ENCODE data around the gene GPR39.

Gene GPR39

DNA sequence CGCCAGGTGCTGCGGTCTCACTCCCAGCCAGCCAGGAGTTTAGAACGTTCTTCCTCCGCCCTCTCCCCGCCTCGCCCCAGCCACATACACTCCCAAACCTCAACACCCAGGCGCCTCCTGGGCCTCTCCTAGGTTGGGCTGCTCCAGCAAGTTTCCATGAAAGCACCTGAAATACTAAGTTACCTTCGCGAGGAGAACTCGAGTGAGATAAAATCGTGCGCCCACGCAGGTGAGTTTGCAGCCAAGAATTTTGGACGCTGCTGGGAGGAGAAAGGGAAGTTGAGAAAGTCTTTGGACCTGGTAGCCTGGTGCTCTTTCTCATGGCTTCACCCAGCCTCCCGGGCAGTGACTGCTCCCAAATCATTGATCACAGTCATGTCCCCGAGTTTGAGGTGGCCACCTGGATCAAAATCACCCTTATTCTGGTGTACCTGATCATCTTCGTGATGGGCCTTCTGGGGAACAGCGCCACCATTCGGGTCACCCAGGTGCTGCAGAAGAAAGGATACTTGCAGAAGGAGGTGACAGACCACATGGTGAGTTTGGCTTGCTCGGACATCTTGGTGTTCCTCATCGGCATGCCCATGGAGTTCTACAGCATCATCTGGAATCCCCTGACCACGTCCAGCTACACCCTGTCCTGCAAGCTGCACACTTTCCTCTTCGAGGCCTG, at the start of gene GPR39:
Gene GPR39 (plus strand): TSS at position 83 of the 673 bp plus-strand sequence.
- in situ Hi-C loops (cut with HindIII; ENCODE audit: low pct_unique_long_range_greater_than_20kb, low sequenced_read_pairs) = no loop called here
- no peak for TF ChIP-seq JUND (IDR thresholded peaks at IDR 0.05; ENCODE audit: low read depth)
- peak; percentile 46 to 61 for DNase-seq (ENCODE audit: low read depth in 1 of 2, low spot score in 1 of 2)

DNA sequence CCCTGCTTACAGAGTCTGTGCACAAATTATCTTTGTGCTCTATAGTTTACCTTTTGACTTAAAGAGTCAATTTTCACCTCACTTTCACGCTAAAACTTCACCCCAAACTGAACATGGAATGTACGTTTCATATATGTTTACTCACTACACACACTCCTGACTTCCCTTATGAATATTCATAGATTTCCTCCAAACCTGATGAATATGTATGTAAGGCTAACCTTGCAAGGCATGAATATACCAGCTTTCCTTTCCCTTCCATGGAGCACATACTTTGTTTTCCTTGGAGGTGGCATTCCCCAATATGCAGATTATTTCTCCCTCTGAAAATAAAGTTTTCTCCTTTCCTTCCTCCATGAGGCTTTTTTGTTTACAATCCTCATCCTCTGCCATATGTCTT, 48.4 kb upstream of the GPR39 start:
- no peak for TF ChIP-seq JUND (IDR thresholded peaks at IDR 0.05; ENCODE audit: low read depth)
- no peak for DNase-seq (ENCODE audit: low read depth in 1 of 2, low spot score in 1 of 2)
- in situ Hi-C loops (cut with HindIII; ENCODE audit: low pct_unique_long_range_greater_than_20kb, low sequenced_read_pairs) = no loop called here

GRCh38 chr2:132372276-132372675, 44.3 kb upstream of the GPR39 start:
- DNase-seq (ENCODE audit: low read depth in 1 of 2, low spot score in 1 of 2) = peak in 1 of 2 experiments; percentile 22
- no peak for TF ChIP-seq JUND (IDR thresholded peaks at IDR 0.05; ENCODE audit: low read depth)
- in situ Hi-C loops (cut with HindIII; ENCODE audit: low pct_unique_long_range_greater_than_20kb, low sequenced_read_pairs) = no loop called here

DNA sequence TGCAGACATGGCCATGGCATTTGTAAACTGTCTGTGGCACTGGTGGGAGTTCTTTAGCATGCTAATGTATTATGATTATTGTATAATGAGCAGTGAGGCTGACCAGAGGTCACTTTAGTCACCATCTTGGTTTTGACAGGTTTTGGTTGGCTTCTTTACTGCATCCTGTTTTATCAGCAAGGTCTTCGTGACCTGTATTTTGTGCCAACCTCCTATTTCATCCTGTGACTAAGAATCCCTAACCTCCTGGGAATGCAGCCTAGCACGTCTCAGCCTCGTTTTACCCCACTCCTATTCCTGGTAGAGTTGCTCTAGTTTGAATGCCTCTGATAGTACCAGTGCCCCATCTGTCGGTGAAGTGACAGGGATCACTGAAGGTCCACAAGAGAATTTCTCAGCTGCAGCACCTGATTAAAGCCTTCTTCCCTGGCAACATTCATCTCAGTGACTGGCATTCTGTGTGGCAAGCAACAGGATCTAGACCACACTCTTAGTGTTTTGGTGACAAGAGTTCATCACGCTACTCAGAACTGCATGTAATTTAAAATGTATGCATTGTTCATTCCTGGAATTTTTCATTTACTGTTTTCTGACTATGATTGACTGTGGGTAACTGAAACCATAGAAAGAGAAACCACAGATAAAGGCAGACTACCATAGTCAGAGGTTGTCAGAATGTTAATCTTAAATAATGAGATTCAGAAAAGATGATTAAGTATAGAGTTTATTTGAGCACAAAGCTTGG, 43.0 kb upstream of the GPR39 start:
- in situ Hi-C loops (cut with HindIII; ENCODE audit: low pct_unique_long_range_greater_than_20kb, low sequenced_read_pairs) = no loop called here
- DNase-seq (ENCODE audit: low read depth in 1 of 2, low spot score in 1 of 2) = peak in 1 of 2 experiments; percentile 51
- TF ChIP-seq JUND (IDR thresholded peaks at IDR 0.05; ENCODE audit: low read depth) = no peak

- in situ Hi-C loops (cut with HindIII; ENCODE audit: low pct_unique_long_range_greater_than_20kb, low sequenced_read_pairs) = no loop called here
- no peak for DNase-seq (ENCODE audit: low read depth in 1 of 2, low spot score in 1 of 2)
- no peak for TF ChIP-seq JUND (IDR thresholded peaks at IDR 0.05; ENCODE audit: low read depth)
Observed at GRCh38 chr2:132374151-132374550, 42.5 kb upstream of the GPR39 start.

DNA sequence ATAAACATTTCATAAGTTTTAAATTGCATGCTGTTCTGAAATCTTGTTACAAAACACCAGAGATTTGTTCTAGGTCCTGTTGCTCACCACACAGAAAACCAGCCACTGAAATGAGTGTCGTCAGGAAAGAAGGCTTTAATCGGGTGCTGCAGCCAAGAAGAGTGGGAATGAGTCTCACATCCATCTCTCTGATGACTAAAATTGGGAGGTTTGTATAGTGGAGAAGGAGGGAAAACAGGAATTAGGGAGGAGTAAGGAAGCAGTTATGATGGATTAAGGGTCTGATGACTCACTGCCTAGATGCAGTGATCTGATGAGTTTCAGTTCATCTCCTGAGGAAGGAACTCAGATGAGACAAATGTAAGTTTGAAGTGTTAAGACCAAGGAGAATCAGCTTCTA, 42.1 kb upstream of the GPR39 start:
- TF ChIP-seq JUND (IDR thresholded peaks at IDR 0.05; ENCODE audit: low read depth) = no peak
- DNase-seq (ENCODE audit: low read depth in 1 of 2, low spot score in 1 of 2) = no peak
- in situ Hi-C loops (cut with HindIII; ENCODE audit: low pct_unique_long_range_greater_than_20kb, low sequenced_read_pairs) = no loop called here

DNA sequence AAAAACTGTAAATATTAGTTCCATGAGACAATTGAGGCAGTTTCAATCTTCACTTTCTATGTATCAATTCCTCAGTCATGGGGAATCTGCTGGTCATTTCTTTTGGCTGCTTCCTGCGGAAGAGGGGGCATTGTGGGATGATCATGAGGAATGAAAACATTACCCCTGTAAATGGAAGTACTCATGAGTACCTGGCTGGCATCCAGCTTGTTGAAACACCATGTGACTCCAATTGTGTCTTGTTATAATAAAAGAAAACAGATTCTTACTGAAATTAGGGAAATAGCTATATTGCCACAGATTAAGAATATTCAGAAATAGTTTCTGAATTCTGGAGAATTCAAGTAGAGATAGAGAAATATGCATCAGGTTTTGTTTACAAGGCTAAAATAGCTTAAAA, 41.6 kb upstream of the GPR39 start:
- DNase-seq (ENCODE audit: low read depth in 1 of 2, low spot score in 1 of 2) = no peak
- TF ChIP-seq JUND (IDR thresholded peaks at IDR 0.05; ENCODE audit: low read depth) = no peak
- in situ Hi-C loops (cut with HindIII; ENCODE audit: low pct_unique_long_range_greater_than_20kb, low sequenced_read_pairs) = no loop called here

DNA sequence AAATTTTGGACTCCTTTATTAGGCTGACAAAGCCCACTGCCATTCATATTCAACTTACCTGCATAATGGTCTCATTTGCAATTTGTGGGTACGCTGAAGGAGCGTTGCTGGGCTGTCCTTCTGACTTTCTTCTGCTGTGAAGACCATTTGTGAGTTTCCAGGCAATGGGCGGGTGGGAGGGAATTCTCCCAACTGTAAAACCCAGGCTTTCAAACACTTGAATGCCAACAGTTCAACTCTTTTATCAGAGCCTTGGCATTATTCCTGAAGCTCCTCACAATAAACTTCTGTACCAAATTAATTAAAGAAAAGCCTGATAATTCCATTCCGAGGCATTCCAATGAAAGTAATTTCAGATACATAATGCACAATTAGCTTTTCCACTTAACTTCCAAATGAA, 35.2 kb upstream of the GPR39 start:
- TF ChIP-seq JUND (IDR thresholded peaks at IDR 0.05; ENCODE audit: low read depth) = no peak
- DNase-seq (ENCODE audit: low read depth in 1 of 2, low spot score in 1 of 2) = no peak
- in situ Hi-C loops (cut with HindIII; ENCODE audit: low pct_unique_long_range_greater_than_20kb, low sequenced_read_pairs) = no loop called here

- no peak for DNase-seq (ENCODE audit: low read depth in 1 of 2, low spot score in 1 of 2)
- no peak for TF ChIP-seq JUND (IDR thresholded peaks at IDR 0.05; ENCODE audit: low read depth)
- in situ Hi-C loops (cut with HindIII; ENCODE audit: low pct_unique_long_range_greater_than_20kb, low sequenced_read_pairs) = no loop called here
Observed at GRCh38 chr2:132383956-132384355, 32.6 kb upstream of the GPR39 start.

GRCh38 chr2:132384491-132385151, 32.0 kb upstream of the GPR39 start:
- TF ChIP-seq JUND (IDR thresholded peaks at IDR 0.05; ENCODE audit: low read depth) = no peak
- in situ Hi-C loops (cut with HindIII; ENCODE audit: low pct_unique_long_range_greater_than_20kb, low sequenced_read_pairs) = no loop called here
- no peak for DNase-seq (ENCODE audit: low read depth in 1 of 2, low spot score in 1 of 2)

DNA sequence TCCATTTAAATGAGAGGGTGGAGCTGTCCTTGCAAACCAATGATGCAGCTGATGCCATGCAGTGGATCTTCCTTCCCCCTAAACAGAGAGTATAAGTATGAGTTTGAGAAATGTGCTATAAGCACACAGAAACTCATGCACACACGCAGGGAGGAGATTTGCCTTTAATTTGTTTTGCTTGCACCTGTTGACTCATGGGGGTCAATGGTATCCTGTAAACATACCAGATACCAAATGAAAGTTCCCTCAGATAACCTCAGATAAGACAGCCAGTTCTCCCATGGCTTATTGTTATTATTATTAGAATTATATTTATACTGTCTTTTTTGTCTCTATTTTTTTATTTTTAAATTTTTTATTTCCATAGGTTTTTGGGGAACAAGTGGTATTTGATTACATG, 29.5 kb upstream of the GPR39 start:
- in situ Hi-C loops (cut with HindIII; ENCODE audit: low pct_unique_long_range_greater_than_20kb, low sequenced_read_pairs) = no loop called here
- DNase-seq (ENCODE audit: low read depth in 1 of 2, low spot score in 1 of 2) = no peak
- TF ChIP-seq JUND (IDR thresholded peaks at IDR 0.05; ENCODE audit: low read depth) = no peak

- no peak; the same call in 1 of the 2 replicates for TF ChIP-seq JUND (IDR thresholded peaks at IDR 0.05; ENCODE audit: low read depth)
- peak in 1 of 2 experiments; percentile 49 for DNase-seq (ENCODE audit: low read depth in 1 of 2, low spot score in 1 of 2)
- in situ Hi-C loops (cut with HindIII; ENCODE audit: low pct_unique_long_range_greater_than_20kb, low sequenced_read_pairs) = no loop called here
Observed at GRCh38 chr2:132390076-132390475, 26.5 kb upstream of the GPR39 start.

DNA sequence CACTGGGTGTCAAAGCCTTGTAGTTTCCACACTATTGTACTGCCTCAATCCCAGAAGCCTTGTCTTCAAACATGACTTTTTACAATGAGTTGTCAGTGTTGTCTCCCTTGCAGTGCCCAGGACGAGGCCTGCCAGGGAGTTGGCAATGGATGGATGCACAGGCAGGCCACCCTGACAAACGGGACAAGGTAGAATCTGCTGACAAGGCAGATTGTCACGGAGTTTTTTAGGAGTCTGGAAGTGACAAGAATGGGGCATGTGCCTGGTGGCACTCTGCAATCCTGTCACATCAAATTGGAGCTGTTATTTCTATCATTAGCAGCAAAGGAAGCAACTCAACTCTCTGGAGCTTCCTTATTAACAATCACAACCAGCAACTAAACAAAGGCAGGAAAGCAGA, 25.2 kb upstream of the GPR39 start:
- in situ Hi-C loops (cut with HindIII; ENCODE audit: low pct_unique_long_range_greater_than_20kb, low sequenced_read_pairs) = no loop called here
- no peak for TF ChIP-seq JUND (IDR thresholded peaks at IDR 0.05; ENCODE audit: low read depth)

More for the DNA sequence above, 25.2 kb upstream of the GPR39 start:
- no peak for DNase-seq (ENCODE audit: low read depth in 1 of 2, low spot score in 1 of 2)

All from T47D (cell line).